Astrocyte (in vitro differentiated cells and primary cell): Measurements from ENCODE around the gene NIFK. TPM values are rescaled to one million over a fixed set of nuclear protein-coding genes. Genes with fewer than 3 reads are reported as not detected.

Source experiments
- DNase-seq: peaks from one replicate; pipeline ENCODE4 v3.0.0-alpha.2; 2010; ENCODE audit warnings: low read depth
- FAIRE-seq: peaks from 2 replicates; lab custom pipeline; 2011; peaks lifted over from hg19 to GRCh38; lab: Jason Lieb, UNC
- H2AFZ ChIP-seq: 2 replicates; pipeline ENCODE4 v1.6.0; 2012; ENCODE audit warnings: low read depth, low read length, inconsistent platforms
- H3K27ac ChIP-seq: 2 replicates; pipeline ENCODE4 v1.5.1; 2011; ENCODE audit warnings: low read depth, low read length, inconsistent platforms
- H3K27me3 ChIP-seq: 2 replicates; pipeline ENCODE4 v1.6.0; 2011; ENCODE audit warnings: low read length, inconsistent platforms; ENCODE audit not compliant: insufficient read depth
- H3K36me3 ChIP-seq: 2 replicates; pipeline ENCODE4 v1.5.1; 2011; ENCODE audit warnings: low read length, inconsistent platforms; ENCODE audit not compliant: insufficient read depth
- H3K4me1 ChIP-seq: 2 replicates; pipeline ENCODE4 v1.5.1; 2011; ENCODE audit warnings: low read length, inconsistent platforms; ENCODE audit not compliant: insufficient read depth
- H3K4me2 ChIP-seq: 2 replicates; pipeline ENCODE4 v1.6.0; 2012; ENCODE audit warnings: low read length, inconsistent platforms
- H3K4me3 ChIP-seq: 2 replicates; pipeline ENCODE4 v1.5.1; 2011; ENCODE audit warnings: low read depth, mild to moderate bottlenecking, low read length, inconsistent platforms; ENCODE audit not compliant: insufficient read depth
- H3K79me2 ChIP-seq: 2 replicates; pipeline ENCODE4 v1.6.0; 2012; ENCODE audit warnings: mild to moderate bottlenecking, low read length, inconsistent platforms; ENCODE audit not compliant: insufficient read depth
- H3K9ac ChIP-seq: 2 replicates; pipeline ENCODE4 v1.6.0; 2012; ENCODE audit warnings: mild to moderate bottlenecking, low read length, inconsistent platforms
- H3K9me3 ChIP-seq: 2 replicates; pipeline ENCODE4 v1.5.1; 2012; ENCODE audit warnings: low read depth, mild to moderate bottlenecking, low read length, inconsistent platforms; ENCODE audit not compliant: insufficient read depth
- H4K20me1 ChIP-seq: 2 replicates; pipeline ENCODE4 v1.6.0; 2012; ENCODE audit warnings: low read length, inconsistent platforms; ENCODE audit not compliant: insufficient read depth
- H3K27ac Mint-ChIP-seq: one replicate; pipeline ENCODE4 v1.8.0; 2021; ENCODE audit warnings: mild to moderate bottlenecking, mixed read lengths; ENCODE audit not compliant: unreplicated experiment
- H3K27me3 Mint-ChIP-seq: one replicate; pipeline ENCODE4 v1.8.0; 2021; ENCODE audit warnings: low read depth, mixed read lengths; ENCODE audit not compliant: unreplicated experiment
- H3K36me3 Mint-ChIP-seq: one replicate; pipeline ENCODE4 v1.8.0; 2021; ENCODE audit warnings: low read depth, mixed read lengths; ENCODE audit not compliant: unreplicated experiment
- H3K4me1 Mint-ChIP-seq: one replicate; pipeline ENCODE4 v1.8.0; 2021; ENCODE audit warnings: low read depth, mixed read lengths; ENCODE audit not compliant: unreplicated experiment
- H3K4me3 Mint-ChIP-seq: one replicate; pipeline ENCODE4 v1.8.0; 2021; ENCODE audit warnings: mild to moderate bottlenecking, moderate library complexity, mixed read lengths; ENCODE audit not compliant: unreplicated experiment
- H3K9me3 Mint-ChIP-seq: one replicate; pipeline ENCODE4 v1.8.0; 2021; ENCODE audit warnings: mild to moderate bottlenecking, mixed read lengths; ENCODE audit not compliant: unreplicated experiment
- CTCF ChIP-seq: IDR thresholded peaks from 2 replicates; pipeline ENCODE4 v1.5.1; 2011; ENCODE audit warnings: low read depth, mild to moderate bottlenecking, inconsistent platforms, low read length, moderate library complexity; ENCODE audit not compliant: insufficient read depth
- EZH2 ChIP-seq: IDR thresholded peaks from 2 replicates; pipeline ENCODE4 v1.6.1; 2012; ENCODE audit warnings: mild to moderate bottlenecking, low read length, inconsistent platforms; ENCODE audit not compliant: insufficient read depth
- total RNA-seq: library from RNA; stranded (reverse); gene quantifications from 2 replicates; pipeline ENCODE4 v1.2.1, GENCODE V29; 2021

Gene NIFK
- total RNA-seq, 1 donor from 2014 or later: 75.0 TPM

GRCh38 chr2:121748202-121748601, 11.5 kb upstream of the NIFK start:
- Histone ChIP-seq H3K4me1 (no peaks in the 10 kb centered on the region), H3K79me2 (no peaks in the 10 kb centered on the region), H3K36me3 (no peaks in the 10 kb centered on the region), H4K20me1 (no peaks in the 10 kb centered on the region), H3K4me2 (no peak overlapping the region), H3K27ac (no peak overlapping the region), H3K27me3 (no peaks in the 10 kb centered on the region), H3K9me3 (no peaks in the 10 kb centered on the region), H2AFZ (no peak overlapping the region), H3K9ac (no peak overlapping the region), H3K4me3 (no peak overlapping the region)
- Mint-ChIP-seq H3K27me3 (no peaks in the 10 kb centered on the region), H3K9me3 (peaks cover 9% of the 10 kb centered on the region), H3K4me1 (no peaks in the 10 kb centered on the region), H3K36me3 (no peaks in the 10 kb centered on the region), H3K27ac (no peak overlapping the region), H3K4me3 (no peak overlapping the region)
- TF ChIP-seq CTCF (peak; percentile 32), EZH2 (no peak)
- FAIRE-seq (no peak), DNase-seq (no peak)

- no peak for TF ChIP-seq EZH2
- no peak for TF ChIP-seq CTCF
- no peak overlapping the region for H3K27ac Mint-ChIP-seq
- DNase-seq: no peak
Measured at GRCh38 chr2:121746071-121746578, 9.4 kb upstream of the NIFK start.

GRCh38 chr2:121741450-121741849, 4.8 kb upstream of the NIFK start:
- Histone ChIP-seq H3K36me3 (no peaks in the 10 kb centered on the region), H4K20me1 (no peaks in the 10 kb centered on the region), H3K9ac (no peak overlapping the region), H3K27ac (no peak overlapping the region), H2AFZ (no peak overlapping the region), H3K4me3 (no peak overlapping the region), H3K27me3 (no peaks in the 10 kb centered on the region), H3K4me2 (no peak overlapping the region), H3K9me3 (no peaks in the 10 kb centered on the region), H3K4me1 (no peaks in the 10 kb centered on the region), H3K79me2 (peaks cover 2% of the 10 kb centered on the region)
- Mint-ChIP-seq H3K27me3 (peaks cover 9% of the 10 kb centered on the region), H3K36me3 (no peaks in the 10 kb centered on the region), H3K9me3 (peaks cover 14% of the 10 kb centered on the region), H3K27ac (no peak overlapping the region), H3K4me1 (no peaks in the 10 kb centered on the region), H3K4me3 (no peak overlapping the region)
- TF ChIP-seq CTCF: no peak
- TF ChIP-seq EZH2: no peak
- DNase-seq: no peak
- FAIRE-seq: no peak

More at GRCh38 chr2:121746071-121746578, 9.4 kb upstream of the NIFK start:
- H3K4me2 ChIP-seq: no peak overlapping the region
- H2AFZ ChIP-seq: no peak overlapping the region
- no peaks in the 10 kb centered on the region for H4K20me1 ChIP-seq
- no peaks in the 10 kb centered on the region for H3K79me2 ChIP-seq
- Mint-ChIP-seq H3K9me3 (peaks cover 12% of the 10 kb centered on the region), H3K36me3 (no peaks in the 10 kb centered on the region), H3K27me3 (peaks cover 7% of the 10 kb centered on the region), H3K4me1 (no peaks in the 10 kb centered on the region), H3K4me3 (no peak overlapping the region)
- H3K4me3 ChIP-seq: no peak overlapping the region
- no peak for FAIRE-seq
- no peak overlapping the region for H3K9ac ChIP-seq
- H3K9me3 ChIP-seq: no peaks in the 10 kb centered on the region
- no peak overlapping the region for H3K27ac ChIP-seq
- H3K27me3 ChIP-seq: no peaks in the 10 kb centered on the region
- H3K4me1 ChIP-seq: no peaks in the 10 kb centered on the region
- H3K36me3 ChIP-seq: no peaks in the 10 kb centered on the region
